B cell (primary cell): Measurements from ENCODE around the gene FADS1. TPM values are rescaled to one million over a fixed set of nuclear protein-coding genes. Genes with fewer than 3 reads are reported as not detected.

Experiments used
- ATAC-seq: fragments of 200-7000 bp; cut with Tn5 transposase; one replicate; pipeline ENCODE4 v1.10.0; 2021; ENCODE audit warnings: low read depth, mild to moderate bottlenecking, moderate number of reproducible peaks, moderate library complexity
- CTCF ChIA-PET: fragments of 350-600 bp; sonication (Branson Sonifier 250); formaldehyde crosslinking; loops from one replicate; lab custom pipeline; 2021; ENCODE audit warnings: antibody characterized with exemption, inconsistent platforms; lab: Charles Lee
- POLR2A ChIA-PET: fragments of 350-600 bp; sonication (Branson Sonifier 250); formaldehyde crosslinking; loops from one replicate; lab custom pipeline; 2021; ENCODE audit warnings: antibody characterized with exemption; lab: Charles Lee
- DNase-seq: peaks from one replicate; pipeline ENCODE4 v3.0.0; 2013
- H2AFZ ChIP-seq: 2 replicates; pipeline ENCODE4 v1.6.1; 2012; ENCODE audit warnings: mild to moderate bottlenecking, low read depth, low read length; ENCODE audit not compliant: insufficient read depth, poor library complexity, severe bottlenecking
- H3K27ac ChIP-seq, 2 donors: 1 replicate in 1 of 2; 2 replicates in 1 of 2; pipeline ENCODE4 v1.5.1; 2012 to 2013; ENCODE audit warnings: low read length in 2 of 2, mild to moderate bottlenecking in 2 of 2, moderate library complexity in 1 of 2
- H3K27me3 ChIP-seq, 4 experiments: fragments of 200-600 bp in 1 of 4; sonication (generic) in 1 of 4; replicated peaks in 1 of 4; 1 replicate in 2 of 4; 2 replicates in 2 of 4; pipeline versions ENCODE4 v1.6.1 to v1.7.0; 2013 to 2016; ENCODE audit warnings: low read length in 3 of 4, mild to moderate bottlenecking in 2 of 4, mixed read lengths in 1 of 4, moderate library complexity in 1 of 4; ENCODE audit not compliant: insufficient read depth in 4 of 4, control insufficient read depth in 3 of 4; ENCODE audit errors: control extremely low read depth in 1 of 4
- H3K36me3 ChIP-seq, 2 experiments: replicated peaks in 1 of 2; 1 replicate in 1 of 2; 2 replicates in 1 of 2; pipeline versions ENCODE4 v1.6.1 to v1.7.1; 2013; ENCODE audit warnings: low read length in 1 of 2; ENCODE audit not compliant: insufficient read depth in 2 of 2, control insufficient read depth in 1 of 2; ENCODE audit errors: control extremely low read depth in 1 of 2, extremely low read depth in 1 of 2
- H3K4me1 ChIP-seq, 2 donors: fragments of 200-600 bp in 1 of 2; sonication (generic) in 1 of 2; 1 replicate in 1 of 2; 2 replicates in 1 of 2; pipeline versions ENCODE4 v1.5.1 to v1.6.1; 2013 to 2017; ENCODE audit warnings: low read length in 2 of 2; ENCODE audit not compliant: control insufficient read depth in 2 of 2, insufficient read depth in 2 of 2
- H3K4me2 ChIP-seq: replicated peaks from 2 replicates; pipeline ENCODE3; 2012; ENCODE audit warnings: mild to moderate bottlenecking, low read depth, low read length; ENCODE audit not compliant: poor library complexity, severe bottlenecking
- H3K4me3 ChIP-seq, 5 experiments: fragments of 200-600 bp in 1 of 5; sonication (generic) in 1 of 5; 1 replicate in 3 of 5; 2 replicates in 2 of 5; pipeline versions ENCODE4 v1.5.1 to v1.7.0; 2011 to 2016; ENCODE audit warnings: low read length in 4 of 5, mild to moderate bottlenecking in 4 of 5, low read depth in 2 of 5, control low read depth in 1 of 5, moderate library complexity in 1 of 5; ENCODE audit not compliant: insufficient read depth in 1 of 5; ENCODE audit errors: control extremely low read depth in 1 of 5, extremely low read depth in 1 of 5
- H3K79me2 ChIP-seq: fragments of 200-600 bp; sonication (generic); one replicate; pipeline ENCODE4 v1.6.0; 2016; ENCODE audit warnings: low read length; ENCODE audit not compliant: control insufficient read depth, insufficient read depth
- H3K9ac ChIP-seq: fragments of 200-600 bp; sonication (generic); 2 replicates; pipeline ENCODE4 v1.6.1; 2017; ENCODE audit warnings: mild to moderate bottlenecking, low read length, moderate library complexity
- H3K9me3 ChIP-seq, 3 donors: one replicate each; pipeline versions ENCODE4 v1.6.1 to v1.7.1; 2013; ENCODE audit warnings: low read length in 2 of 3; ENCODE audit not compliant: control insufficient read depth in 2 of 3, insufficient read depth in 1 of 3; ENCODE audit errors: control extremely low read depth in 1 of 3
- H4K20me1 ChIP-seq: 2 replicates; pipeline ENCODE4 v1.6.0; 2012; ENCODE audit warnings: mild to moderate bottlenecking, low read length; ENCODE audit not compliant: insufficient read depth, control insufficient read depth, poor library complexity, severe bottlenecking
- H3K27ac Mint-ChIP-seq: one replicate; pipeline ENCODE4 v1.8.0; 2021; ENCODE audit warnings: mixed read lengths
- H3K27me3 Mint-ChIP-seq: one replicate; pipeline ENCODE4 v1.8.0; 2021; ENCODE audit warnings: mixed read lengths
- H3K4me1 Mint-ChIP-seq: one replicate; pipeline ENCODE4 v1.8.0; 2021; ENCODE audit warnings: mixed read lengths
- H3K4me3 Mint-ChIP-seq: one replicate; pipeline ENCODE4 v1.8.0; 2021; ENCODE audit warnings: mixed read lengths
- H3K9me3 Mint-ChIP-seq: one replicate; pipeline ENCODE4 v1.8.0; 2022; ENCODE audit warnings: mixed read lengths; ENCODE audit not compliant: insufficient read depth
- EZH2 ChIP-seq: IDR thresholded peaks from 2 replicates; pipeline ENCODE4 v1.6.1; 2012; ENCODE audit warnings: borderline replicate concordance, low read depth, mild to moderate bottlenecking, moderate library complexity, low read length; ENCODE audit not compliant: insufficient read depth, poor library complexity, severe bottlenecking
- WGBS: methylation state at CpG from one replicate; pipeline ENCODE4 v1.1.5; 2013; ENCODE audit warnings: missing lambda C conversion rate; ENCODE audit not compliant: insufficient coverage; 5-methylcytosine and 5-hydroxymethylcytosine counted together
- intact Hi-C: fragments of 100-400 bp; cut with micrococcal nuclease; formaldehyde crosslinking; loops from one replicate; pipeline ENCODE4 v1.10.0; 2022
- polyA plus RNA-seq: library from polyadenylated mRNA; depleted of rRNA; stranded (reverse); fragments of >200 nt; gene quantifications from 2 replicates; pipeline ENCODE4 v1.2.3, GENCODE V29; 2012
- total RNA-seq, 2 donors: library from RNA; stranded (reverse); fragments of 120-200 nt in 1 of 2; gene quantifications; 1 replicate in 1 of 2; 2 replicates in 1 of 2; pipeline versions ENCODE4 v1.2.3 to v1.2.4, GENCODE V29; 2013 to 2022
- TF ChIP-seq, protein P1 (sequence below): fragments of 200-600 bp; IDR thresholded peaks from one replicate; pipeline ENCODE4 v1.8.0; 2022; ENCODE audit warnings: antibody characterized with exemption, mild to moderate bottlenecking

The FADS1 gene
- total and polyA plus RNA-seq, 2 donors (not counting 1 experiment from before 2014, with no cell fraction given): 0.39 to 15.6 TPM

DNA sequence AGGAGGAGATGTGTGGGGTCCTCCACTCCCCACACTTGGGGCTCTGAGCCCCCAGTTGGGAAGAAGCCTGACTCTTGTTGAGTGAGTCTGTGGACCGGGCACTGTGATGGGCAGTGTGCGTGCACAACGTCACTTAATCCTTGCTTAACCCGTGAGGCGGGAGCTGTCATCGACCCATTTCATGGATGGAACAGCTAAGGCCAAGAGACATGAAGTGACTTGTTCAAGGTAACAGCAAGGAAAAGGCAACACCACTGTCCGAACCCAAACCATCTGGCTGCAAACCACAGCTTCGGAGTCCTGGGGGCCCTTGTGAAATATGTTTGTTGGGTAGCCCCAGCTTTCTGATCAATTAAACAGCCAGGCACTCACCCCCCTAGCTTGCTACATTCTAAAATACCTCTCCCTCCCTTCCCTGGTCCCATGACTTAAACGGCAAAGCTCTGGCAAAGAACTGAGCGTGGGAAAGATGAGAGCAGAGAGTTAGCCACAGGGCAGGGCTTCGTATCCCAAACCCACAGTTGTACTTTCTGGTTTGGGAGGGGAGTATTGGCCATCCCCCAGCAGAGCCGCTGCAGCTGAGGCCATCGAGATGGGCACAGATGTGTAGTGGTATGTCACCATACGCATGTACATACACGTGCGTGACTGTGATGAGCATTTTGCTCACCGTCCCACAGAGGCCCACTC lies 37.5 kb upstream of the FADS1 start:
- H3K4me3 ChIP-seq: no peak overlapping the region
- no peak for ATAC-seq
- no peaks in the 10 kb centered on the region for H3K9me3 Mint-ChIP-seq
- H3K4me1 ChIP-seq: no peaks in the 10 kb centered on the region
- H3K9me3 ChIP-seq: no peaks in the 10 kb centered on the region
- WGBS: 97% methylated on average over 13 of the region's 17 CpGs
- H3K36me3 ChIP-seq: no peaks in the 10 kb centered on the region
- no peak overlapping the region for H3K4me2 ChIP-seq
- H3K27me3 Mint-ChIP-seq: no peaks in the 10 kb centered on the region
- no peak for DNase-seq
- no peaks in the 10 kb centered on the region for H3K27me3 ChIP-seq
- no peaks in the 10 kb centered on the region for H3K4me1 Mint-ChIP-seq
- no peaks in the 10 kb centered on the region for H4K20me1 ChIP-seq
- H2AFZ ChIP-seq: no peak overlapping the region
- no peak overlapping the region for H3K4me3 Mint-ChIP-seq
- no peak overlapping the region for H3K27ac ChIP-seq
- TF ChIP-seq EZH2: no peak
- TF ChIP-seq, protein P1, sequence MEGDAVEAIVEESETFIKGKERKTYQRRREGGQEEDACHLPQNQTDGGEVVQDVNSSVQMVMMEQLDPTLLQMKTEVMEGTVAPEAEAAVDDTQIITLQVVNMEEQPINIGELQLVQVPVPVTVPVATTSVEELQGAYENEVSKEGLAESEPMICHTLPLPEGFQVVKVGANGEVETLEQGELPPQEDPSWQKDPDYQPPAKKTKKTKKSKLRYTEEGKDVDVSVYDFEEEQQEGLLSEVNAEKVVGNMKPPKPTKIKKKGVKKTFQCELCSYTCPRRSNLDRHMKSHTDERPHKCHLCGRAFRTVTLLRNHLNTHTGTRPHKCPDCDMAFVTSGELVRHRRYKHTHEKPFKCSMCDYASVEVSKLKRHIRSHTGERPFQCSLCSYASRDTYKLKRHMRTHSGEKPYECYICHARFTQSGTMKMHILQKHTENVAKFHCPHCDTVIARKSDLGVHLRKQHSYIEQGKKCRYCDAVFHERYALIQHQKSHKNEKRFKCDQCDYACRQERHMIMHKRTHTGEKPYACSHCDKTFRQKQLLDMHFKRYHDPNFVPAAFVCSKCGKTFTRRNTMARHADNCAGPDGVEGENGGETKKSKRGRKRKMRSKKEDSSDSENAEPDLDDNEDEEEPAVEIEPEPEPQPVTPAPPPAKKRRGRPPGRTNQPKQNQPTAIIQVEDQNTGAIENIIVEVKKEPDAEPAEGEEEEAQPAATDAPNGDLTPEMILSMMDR: no peak
- no peak overlapping the region for H3K9ac ChIP-seq
- ChIA-PET CTCF (interaction anchor here (1.1 to 1.3 kb wide), 3 partner anchors 227 to 456 kb away, joined by 3 read pairs; no protein-coding TSS in a partner anchor), POLR2A (no interaction called here)
- no peak overlapping the region for H3K27ac Mint-ChIP-seq
- H3K79me2 ChIP-seq: no peaks in the 10 kb centered on the region
- intact Hi-C loops: no loop called here

DNA sequence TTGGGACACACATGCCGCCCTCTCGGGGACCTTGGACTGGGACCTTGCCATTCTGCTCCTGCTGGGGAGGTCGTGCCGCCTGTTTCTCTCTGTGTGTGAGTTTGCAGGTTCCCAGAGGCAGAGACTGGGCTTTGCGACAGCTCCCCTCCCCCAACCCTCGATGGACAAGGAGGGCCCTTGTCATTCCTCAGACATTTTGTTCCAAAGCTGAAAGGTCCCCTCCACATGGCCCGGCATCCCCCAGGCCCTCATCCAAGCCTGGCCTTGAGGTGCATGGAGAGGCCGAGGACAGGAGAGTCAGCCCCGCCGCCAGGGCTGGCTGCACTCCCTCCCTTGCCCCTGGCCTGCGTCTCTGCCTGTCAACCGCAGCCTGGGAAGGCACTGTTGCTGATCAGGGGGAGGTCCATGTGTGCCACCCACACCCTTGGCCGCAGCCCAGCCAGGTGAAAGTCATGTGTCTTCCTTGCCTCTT lies 36.9 kb upstream of the FADS1 start:
- ChIA-PET CTCF (interaction anchor here (1.1 to 1.3 kb wide), 3 partner anchors 228 to 457 kb away, joined by 3 read pairs; no protein-coding TSS in a partner anchor), POLR2A (no interaction called here)
- DNase-seq (no peak), ATAC-seq (no peak)
- WGBS: 88% methylated on average over 11 of the region's 13 CpGs
- H3K36me3 ChIP-seq: no peaks in the 10 kb centered on the region
- H3K4me1 Mint-ChIP-seq: no peaks in the 10 kb centered on the region
- no peak overlapping the region for H3K4me3 Mint-ChIP-seq
- no peak overlapping the region for H3K9ac ChIP-seq
- H3K9me3 Mint-ChIP-seq: no peaks in the 10 kb centered on the region
- no peak overlapping the region for H2AFZ ChIP-seq
- H3K4me3 ChIP-seq: no peak overlapping the region
- H3K27me3 ChIP-seq: no peaks in the 10 kb centered on the region
- intact Hi-C loops: no loop called here
- H3K9me3 ChIP-seq: no peaks in the 10 kb centered on the region
- no peaks in the 10 kb centered on the region for H3K27me3 Mint-ChIP-seq
- TF ChIP-seq EZH2: no peak
- TF ChIP-seq, protein P1: no peak
- H3K4me2 ChIP-seq: no peak overlapping the region
- H3K27ac Mint-ChIP-seq: no peak overlapping the region
- no peaks in the 10 kb centered on the region for H3K4me1 ChIP-seq
- H4K20me1 ChIP-seq: no peaks in the 10 kb centered on the region
- no peaks in the 10 kb centered on the region for H3K79me2 ChIP-seq
- no peak overlapping the region for H3K27ac ChIP-seq
